Psoas muscle (tissue), 8 donors: ENCODE measurements around the gene ZNF710. TPM values are rescaled to one million over a fixed set of nuclear protein-coding genes. Genes with fewer than 3 reads are reported as not detected.

Source experiments
- ATAC-seq, 4 donors: fragments of 200-7000 bp; cut with Tn5 transposase; one replicate each; pipeline ENCODE4 v1.9.1; 2020; ENCODE audit warnings: moderate library complexity in 3 of 4, mild to moderate bottlenecking in 2 of 4
- DNase-seq, 2 donors: peaks; one replicate each; pipeline ENCODE4 v3.0.0-alpha.2; 2020
- H3K27ac ChIP-seq: fragments of 200-600 bp; one replicate; pipeline ENCODE4 v1.8.0; 2022
- H3K27me3 ChIP-seq, 3 donors: fragments of 200-600 bp in 1 of 3; one replicate each; pipeline versions ENCODE4 v1.6.1 to v1.8.0; 2013 to 2022; ENCODE audit warnings: low read length in 2 of 3, mild to moderate bottlenecking in 2 of 3, moderate library complexity in 1 of 3; ENCODE audit not compliant: insufficient read depth in 3 of 3
- H3K36me3 ChIP-seq, 2 donors: fragments of 200-600 bp in 1 of 2; one replicate each; pipeline versions ENCODE4 v1.6.1 to v1.8.0; 2013 to 2022; ENCODE audit warnings: low read depth in 1 of 2, mild to moderate bottlenecking in 1 of 2, moderate library complexity in 1 of 2; ENCODE audit not compliant: insufficient read depth in 1 of 2
- H3K4me1 ChIP-seq: fragments of 200-600 bp; one replicate; pipeline ENCODE4 v1.8.0; 2022
- H3K4me3 ChIP-seq: fragments of 200-600 bp; one replicate; pipeline ENCODE4 v1.8.0; 2022; ENCODE audit warnings: mild to moderate bottlenecking
- H3K9me3 ChIP-seq: fragments of 200-600 bp; one replicate; pipeline ENCODE4 v1.8.0; 2022
- WGBS, 3 donors: extraction: QIAGEN DNeasy Blood & Tissue Kit; methylation state at CpG; one replicate each; pipeline versions ENCODE4 v1.1.6 to v1.1.7; 2013; 5-methylcytosine and 5-hydroxymethylcytosine counted together
- intact Hi-C, 2 donors: fragments of 100-400 bp; cut with DNase I; formaldehyde crosslinking; loops; one replicate each; pipeline versions ENCODE4 v1.11.0 to v1.14.2; 2022
- polyA plus RNA-seq, 3 donors: library from polyadenylated mRNA; stranded (reverse); fragments of 200-250 nt; gene quantifications; one replicate each; pipeline ENCODE4 v1.2.3, GENCODE V29; 2013
- total RNA-seq, 4 donors: library from RNA; stranded (reverse); fragmentation: NEBNext Ultra II Directional in 2 of 4; extraction: Animal tissue kit (Norgen Biotek cat#: 25700) in 2 of 4; gene quantifications; one replicate each; pipeline versions ENCODE4 v1.2.1 to v1.2.4, GENCODE V29; 2021 to 2023
- TF ChIP-seq, protein P1 (sequence below): fragments of 200-600 bp; IDR thresholded peaks from one replicate; pipeline ENCODE4 v1.8.0; 2022; ENCODE audit warnings: antibody characterized with exemption
- donor health status: healthy with polysubstance abuse.
- donor health status: DM: no; HTN: no; CAD: no; lungs with moderate emphysema.
- donor health status: Bipolar disorder and iron deficiency.
- donor health status: healthy.
- donor health status: DM: yes; HTN: yes; CAD: no.
- donor health status: DM: no; HTN: no; CAD: no.
- donor health status: DM: no; HTN: no; CAD: no.
- donor health status: DM: yes; HTN: yes; CAD: no.

ZNF710 gene
- total and polyA plus RNA-seq, 7 donors, result 1.3 to 8.1 (median 4.5) TPM

DNA sequence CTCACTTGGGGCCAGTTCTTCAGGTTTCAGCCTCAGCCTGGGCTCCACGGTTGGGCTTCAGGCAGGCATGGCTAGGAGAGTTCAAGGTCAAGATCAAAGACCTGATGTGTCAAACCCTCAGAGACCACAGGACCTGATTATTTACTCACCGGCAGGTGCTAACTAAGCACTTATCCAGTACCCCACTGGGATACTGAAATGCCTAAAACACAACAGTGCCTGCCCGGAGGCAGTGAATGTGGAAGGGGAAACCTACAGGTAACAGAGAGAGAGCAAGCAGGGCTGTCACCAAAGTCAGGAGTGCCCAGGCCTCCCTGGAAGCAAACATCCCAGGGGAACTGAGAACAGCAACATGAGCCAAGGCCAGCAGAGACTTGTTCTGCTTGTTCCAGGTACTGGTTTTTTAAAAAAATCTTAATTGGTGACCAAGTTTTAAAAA, 94.4 kb downstream of the ZNF710 start:
- 19 to 33% (median 31%) methylated on average over 3 of the region's 3 CpGs for WGBS, 3 donors
- Histone ChIP-seq H3K27ac (peak overlapping the region; percentile 100), H3K36me3 (peaks cover 0 to 12% of the 10 kb centered on the region in 2 donors), H3K4me3 (peak overlapping the region; percentile 2), H3K27me3 (no peaks in the 10 kb centered on the region), H3K9me3 (no peaks in the 10 kb centered on the region), H3K4me1 (peaks cover 54% of the 10 kb centered on the region)
- no peak for DNase-seq
- TF ChIP-seq, protein P1, sequence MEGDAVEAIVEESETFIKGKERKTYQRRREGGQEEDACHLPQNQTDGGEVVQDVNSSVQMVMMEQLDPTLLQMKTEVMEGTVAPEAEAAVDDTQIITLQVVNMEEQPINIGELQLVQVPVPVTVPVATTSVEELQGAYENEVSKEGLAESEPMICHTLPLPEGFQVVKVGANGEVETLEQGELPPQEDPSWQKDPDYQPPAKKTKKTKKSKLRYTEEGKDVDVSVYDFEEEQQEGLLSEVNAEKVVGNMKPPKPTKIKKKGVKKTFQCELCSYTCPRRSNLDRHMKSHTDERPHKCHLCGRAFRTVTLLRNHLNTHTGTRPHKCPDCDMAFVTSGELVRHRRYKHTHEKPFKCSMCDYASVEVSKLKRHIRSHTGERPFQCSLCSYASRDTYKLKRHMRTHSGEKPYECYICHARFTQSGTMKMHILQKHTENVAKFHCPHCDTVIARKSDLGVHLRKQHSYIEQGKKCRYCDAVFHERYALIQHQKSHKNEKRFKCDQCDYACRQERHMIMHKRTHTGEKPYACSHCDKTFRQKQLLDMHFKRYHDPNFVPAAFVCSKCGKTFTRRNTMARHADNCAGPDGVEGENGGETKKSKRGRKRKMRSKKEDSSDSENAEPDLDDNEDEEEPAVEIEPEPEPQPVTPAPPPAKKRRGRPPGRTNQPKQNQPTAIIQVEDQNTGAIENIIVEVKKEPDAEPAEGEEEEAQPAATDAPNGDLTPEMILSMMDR, result no peak
- intact Hi-C loops, result loop anchor here (10.0 kb wide), 1 partner anchor 351 kb away; no protein-coding TSS in a partner anchor
- no peak for ATAC-seq

DNA sequence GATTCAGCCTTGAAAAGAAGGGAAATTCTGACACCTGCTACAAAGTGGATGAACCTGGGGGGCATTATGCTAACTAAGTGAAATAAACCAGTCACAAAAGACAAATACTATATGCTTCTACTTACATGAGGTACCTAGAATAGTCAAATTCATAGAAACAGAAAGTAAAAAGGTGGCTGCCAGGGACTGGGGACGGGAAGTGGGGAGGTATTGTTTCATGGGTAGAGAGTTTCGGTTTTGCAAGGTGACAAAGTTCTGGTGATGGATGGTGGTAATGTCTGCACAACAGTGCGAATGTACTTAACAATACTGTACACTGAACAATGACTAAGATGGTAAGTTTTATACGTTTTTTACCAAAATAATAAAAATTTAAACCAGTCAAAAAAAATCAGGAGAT, 96.4 kb downstream of the ZNF710 start:
- H3K36me3 ChIP-seq, result no peaks in the 10 kb centered on the region
- intact Hi-C loops, result loop anchor here (10.0 kb wide), 1 partner anchor 353 kb away; no protein-coding TSS in a partner anchor
- ATAC-seq, result no peak
- H3K4me3 ChIP-seq, result peak overlapping the region; percentile 39
- WGBS, 3 donors, result 19 to 42% (median 31%) methylated on average over 4 of the region's 4 CpGs
- no peaks in the 10 kb centered on the region for H3K9me3 ChIP-seq
- TF ChIP-seq, protein P1, result no peak
- peak overlapping the region; percentile 100 for H3K27ac ChIP-seq
- H3K27me3 ChIP-seq, result no peaks in the 10 kb centered on the region
- H3K4me1 ChIP-seq, result peaks cover 60% of the 10 kb centered on the region
- no peak for DNase-seq

DNA sequence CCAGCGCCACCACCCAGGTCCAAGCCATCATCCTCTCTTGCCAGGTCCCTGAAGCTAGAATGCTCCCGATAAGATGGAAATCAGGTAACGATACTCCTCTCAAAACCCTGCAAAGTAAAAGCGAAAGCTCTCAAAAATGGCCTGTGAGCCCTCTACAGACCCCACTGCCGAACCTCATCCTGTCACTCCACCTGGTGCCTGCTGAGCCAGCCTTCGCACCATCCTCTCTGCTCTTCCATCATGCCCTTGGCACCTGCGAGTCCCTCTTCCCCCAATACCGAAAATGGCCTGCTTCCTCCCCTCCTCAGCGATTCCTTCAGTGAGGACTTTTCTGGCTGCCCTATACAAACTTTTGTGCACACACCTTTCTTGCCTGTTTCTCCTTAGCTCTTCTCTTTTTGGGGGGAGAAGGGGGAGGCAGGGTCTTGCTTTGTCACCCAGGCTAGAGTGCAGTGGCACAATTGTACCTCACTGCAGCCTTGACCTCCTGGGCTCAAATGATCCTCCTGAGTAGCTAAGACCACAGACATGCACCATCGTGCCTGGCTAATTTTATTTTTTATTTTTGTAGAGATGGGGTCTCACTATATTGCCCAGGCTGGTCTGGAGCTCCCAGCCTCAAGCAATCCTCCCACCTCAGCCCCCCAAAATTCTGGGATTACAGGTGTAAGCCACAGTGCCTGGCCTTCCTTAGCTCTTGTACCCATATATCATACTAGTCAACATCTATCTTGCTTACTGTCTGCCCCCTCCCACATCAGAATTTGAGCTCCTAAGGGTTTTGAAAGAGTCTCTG, 98.1 kb downstream of the ZNF710 start:
- no peak for ATAC-seq
- Histone ChIP-seq H3K27ac (peak overlapping the region; percentile 100), H3K9me3 (no peaks in the 10 kb centered on the region), H3K4me1 (peaks cover 70% of the 10 kb centered on the region), H3K27me3 (no peaks in the 10 kb centered on the region), H3K4me3 (peak overlapping the region; percentile 39), H3K36me3 (no peaks in the 10 kb centered on the region)
- intact Hi-C loops, result loop anchor here (10.0 kb wide), 1 partner anchor 354 kb away; no protein-coding TSS in a partner anchor
- TF ChIP-seq, protein P1, result no peak
- no peak for DNase-seq
- 59 to 79% (median 74%) methylated on average over 10 of the region's 10 CpGs for WGBS, 3 donors

DNA sequence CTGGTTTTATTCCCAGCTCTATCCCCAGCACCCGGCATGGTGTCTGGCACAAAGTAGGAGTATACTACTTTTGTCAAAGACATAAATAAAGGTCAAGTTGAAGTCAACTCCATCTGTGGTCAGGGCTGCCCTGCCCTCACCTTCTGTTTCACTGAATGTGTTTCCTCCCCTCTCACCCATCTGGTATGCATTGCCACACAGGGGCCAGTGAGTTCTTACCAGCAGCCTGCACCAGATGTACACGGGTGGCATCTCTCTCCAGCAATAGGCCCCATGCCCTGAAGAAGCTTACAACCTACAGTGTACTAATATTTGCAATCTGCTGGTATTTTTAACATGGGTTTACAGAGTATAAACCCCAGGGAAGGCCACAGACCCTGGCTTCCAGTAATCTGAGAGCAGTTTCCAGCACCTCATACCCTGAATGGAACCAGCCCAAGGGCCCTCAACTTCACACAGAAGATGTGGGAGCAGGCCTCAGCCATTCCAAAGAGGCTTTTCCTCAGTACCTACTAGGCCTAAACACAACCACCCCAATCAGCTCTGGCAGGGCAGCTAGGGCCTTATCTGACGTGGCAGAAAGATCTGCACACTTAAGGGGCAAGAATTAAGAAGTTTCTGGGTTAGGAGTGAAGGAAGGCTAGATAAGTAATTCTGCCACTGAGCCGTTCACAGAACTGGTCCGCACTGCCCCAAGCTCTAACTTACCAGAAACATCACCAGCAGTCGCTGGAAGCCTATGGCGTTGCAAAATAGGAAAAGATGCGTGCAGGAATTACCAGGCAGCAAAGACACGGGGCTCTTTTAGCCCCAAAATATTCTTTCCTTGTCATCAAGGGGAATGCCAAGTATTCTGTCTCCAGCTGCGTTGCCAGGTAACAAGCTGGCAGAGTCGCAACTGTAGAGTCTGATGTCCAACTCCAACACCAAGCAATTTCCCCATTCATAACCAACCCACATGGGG, 99.0 kb downstream of the ZNF710 start:
- ATAC-seq (peak; percentile 13 to 55 (median 26)), DNase-seq (peak; percentile 54 to 73)
- TF ChIP-seq, protein P1, result no peak
- H3K36me3 ChIP-seq, result no peaks in the 10 kb centered on the region
- H3K27ac ChIP-seq, result peak overlapping the region; percentile 100
- intact Hi-C loops, result loop anchor here (10.0 kb wide), 1 partner anchor 355 kb away; no protein-coding TSS in a partner anchor
- H3K9me3 ChIP-seq, result no peaks in the 10 kb centered on the region
- H3K4me1 ChIP-seq, result peaks cover 78% of the 10 kb centered on the region
- no peaks in the 10 kb centered on the region for H3K27me3 ChIP-seq
- H3K4me3 ChIP-seq, result peak overlapping the region; percentile 95
- WGBS, 3 donors, result 28 to 35% (median 30%) methylated on average over 11 of the region's 11 CpGs
